HepG2 (cell line): Measurements from ENCODE around the gene NUDT17. TPM values are rescaled to one million over a fixed set of nuclear protein-coding genes. Genes with fewer than 3 reads are reported as not detected.

ENCODE experiments used
- ATF4 ChIP-seq, 2 experiments: fragments of 450-650 bp in 1 of 2; sonication (generic) in 1 of 2; formaldehyde crosslinking; IDR thresholded peaks; 2 replicates each; pipeline versions ENCODE4 v1.5.0 to v1.8.0; 2020 to 2022; ENCODE audit warnings: mild to moderate bottlenecking in 1 of 2, missing genetic modification reagents in 1 of 2
- HCFC1 ChIP-seq: fragments of 150-350 bp; IDR thresholded peaks from 2 replicates; pipeline ENCODE4 v1.6.1; 2014; ENCODE audit warnings: low read depth, low read length
- JARID2 ChIP-seq: sonication (generic); formaldehyde crosslinking; IDR thresholded peaks from 2 replicates; pipeline ENCODE4 v1.8.1; 2023; ENCODE audit warnings: missing genetic modification reagents, inconsistent platforms; ENCODE audit not compliant: insufficient replicate concordance
- MAFK ChIP-seq, 2 experiments: IDR thresholded peaks in 1 of 2; conservative IDR thresholded peaks in 1 of 2; 2 replicates each; pipeline ENCODE4 v1.6.1; 2011; ENCODE audit warnings: improper control_type of control experiment in 2 of 2, low read length in 2 of 2
- MXD4 ChIP-seq: IDR thresholded peaks from 2 replicates; pipeline ENCODE4 v1.6.1; 2016; ENCODE audit warnings: mild to moderate bottlenecking, missing biosample characterization, missing genetic modification reagents
- MYNN ChIP-seq: sonication (generic); formaldehyde crosslinking; IDR thresholded peaks from 2 replicates; pipeline ENCODE4 v1.4.0; 2020; ENCODE audit warnings: mild to moderate bottlenecking, low read depth, missing genetic modification reagents
- SIX4 ChIP-seq: sonication (generic); formaldehyde crosslinking; IDR thresholded peaks from 2 replicates; pipeline ENCODE4 v1.4.0; 2020; ENCODE audit warnings: missing genetic modification reagents
- SMARCC2 ChIP-seq: fragments of 450-650 bp; IDR thresholded peaks from 2 replicates; pipeline ENCODE4 v1.6.1; 2017; ENCODE audit warnings: antibody characterized with exemption, mild to moderate bottlenecking
- SNAPC4 ChIP-seq: sonication (generic); formaldehyde crosslinking; IDR thresholded peaks from 2 replicates; pipeline ENCODE4 v1.4.0; 2020; ENCODE audit warnings: mild to moderate bottlenecking, missing genetic modification reagents
- TCF12 ChIP-seq, 2 experiments: fragments of 450-650 bp in 1 of 2; sonication (generic) in 1 of 2; formaldehyde crosslinking in 1 of 2; IDR thresholded peaks; 2 replicates each; pipeline versions ENCODE4 v1.6.1 to v1.8.0; 2017 to 2022; ENCODE audit warnings: antibody characterized with exemption in 1 of 2, mild to moderate bottlenecking in 1 of 2, missing genetic modification reagents in 1 of 2, moderate library complexity in 1 of 2
- ZEB1 ChIP-seq: IDR thresholded peaks from 2 replicates; pipeline ENCODE4 v1.6.1; 2012; ENCODE audit warnings: mild to moderate bottlenecking, low read depth, inconsistent platforms; ENCODE audit not compliant: insufficient replicate concordance
- ZFP36L1 ChIP-seq: sonication (generic); formaldehyde crosslinking; IDR thresholded peaks from 2 replicates; pipeline ENCODE4 v1.8.0; 2022; ENCODE audit warnings: mild to moderate bottlenecking, missing genetic modification reagents, moderate library complexity
- ZKSCAN5 ChIP-seq: sonication (generic); formaldehyde crosslinking; IDR thresholded peaks from 2 replicates; pipeline ENCODE4 v1.5.1; 2020; ENCODE audit warnings: mild to moderate bottlenecking, missing genetic modification reagents
- ZNF121 ChIP-seq: sonication (generic); formaldehyde crosslinking; IDR thresholded peaks from 2 replicates; pipeline ENCODE4 v1.5.0; 2020; ENCODE audit warnings: mild to moderate bottlenecking, missing genetic modification reagents
- ZNF263 ChIP-seq: sonication (generic); formaldehyde crosslinking; IDR thresholded peaks from 2 replicates; pipeline ENCODE4 v1.4.0; 2020; ENCODE audit warnings: missing genetic modification reagents
- ZNF598 ChIP-seq: sonication (generic); formaldehyde crosslinking; IDR thresholded peaks from 2 replicates; pipeline ENCODE4 v1.5.1; 2020; ENCODE audit warnings: mild to moderate bottlenecking, missing genetic modification reagents, borderline replicate concordance
- ZNF746 ChIP-seq: sonication (generic); formaldehyde crosslinking; IDR thresholded peaks from 2 replicates; pipeline ENCODE4 v1.8.0; 2022; ENCODE audit warnings: mild to moderate bottlenecking, missing genetic modification reagents
- ZSCAN22 ChIP-seq: sonication (generic); formaldehyde crosslinking; IDR thresholded peaks from 2 replicates; pipeline ENCODE4 v1.4.0; 2020; ENCODE audit warnings: mild to moderate bottlenecking, missing genetic modification reagents
- polyA plus RNA-seq, 8 experiments: library from polyadenylated mRNA; depleted of rRNA in 3 of 8; stranded (reverse) in 7 of 8; unstranded in 1 of 8; fragments of >200 nt; fragmentation: Illumina TruSeq in 4 of 8; extraction: Trizol in 4 of 8; gene quantifications; 2 replicates each; pipeline versions ENCODE4 v1.2.1 to v1.2.3, GENCODE V29; 2011 to 2016; ENCODE audit warnings: low read depth in 4 of 8, missing spikeins in 1 of 8, mixed read lengths in 1 of 8; ENCODE audit not compliant: insufficient read depth in 1 of 8
- total RNA-seq, 5 experiments: library from RNA; depleted of rRNA; stranded (reverse); fragments of >200 nt; fragmentation: Illumina TruSeq; extraction: Trizol; gene quantifications; 2 replicates each; pipeline ENCODE4 v1.2.3, GENCODE V29; 2016; ENCODE audit warnings: low read depth in 1 of 5
- TF ChIP-seq, protein P1 (sequence below): sonication (generic); formaldehyde crosslinking; IDR thresholded peaks from 2 replicates; pipeline ENCODE4 v1.4.0; 2020; ENCODE audit warnings: mild to moderate bottlenecking, missing genetic modification reagents
- TF ChIP-seq, protein P2 (sequence below): sonication (generic); formaldehyde crosslinking; IDR thresholded peaks from 2 replicates; pipeline ENCODE4 v1.8.0; 2022; ENCODE audit warnings: mild to moderate bottlenecking, missing genetic modification reagents, moderate library complexity

Gene NUDT17
- total and polyA plus RNA-seq, 2 of the 13 experiments (the other 11 are each of a cell fraction or from before 2014, with no cell fraction given) = 2.6 to 5.8 TPM

GRCh38 chr1:145823565-145824498 is 21.6 kb upstream of the NUDT17 start, which contains the start of the genes POLR3C and RNF115 (continued):
- no peak for TF ChIP-seq SNAPC4 (CRISPR knock-in tag)
- TF ChIP-seq MAFK (conservative IDR thresholded peaks at IDR 0.05 in 1 of 2, IDR thresholded peaks at IDR 0.05 in 1 of 2; ENCODE audit: low read length in 2 of 2) = no peak
- no peak; the same call in 1 of the 2 replicates for TF ChIP-seq ZNF746 (CRISPR knock-in tag)
- TF ChIP-seq, protein P1, sequence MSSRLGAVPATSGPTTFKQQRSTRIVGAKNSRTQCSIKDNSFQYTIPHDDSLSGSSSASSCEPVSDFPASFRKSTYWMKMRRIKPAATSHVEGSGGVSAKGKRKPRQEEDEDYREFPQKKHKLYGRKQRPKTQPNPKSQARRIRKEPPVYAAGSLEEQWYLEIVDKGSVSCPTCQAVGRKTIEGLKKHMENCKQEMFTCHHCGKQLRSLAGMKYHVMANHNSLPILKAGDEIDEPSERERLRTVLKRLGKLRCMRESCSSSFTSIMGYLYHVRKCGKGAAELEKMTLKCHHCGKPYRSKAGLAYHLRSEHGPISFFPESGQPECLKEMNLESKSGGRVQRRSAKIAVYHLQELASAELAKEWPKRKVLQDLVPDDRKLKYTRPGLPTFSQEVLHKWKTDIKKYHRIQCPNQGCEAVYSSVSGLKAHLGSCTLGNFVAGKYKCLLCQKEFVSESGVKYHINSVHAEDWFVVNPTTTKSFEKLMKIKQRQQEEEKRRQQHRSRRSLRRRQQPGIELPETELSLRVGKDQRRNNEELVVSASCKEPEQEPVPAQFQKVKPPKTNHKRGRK (CRISPR knock-in tag) = no peak
- no peak for TF ChIP-seq ZKSCAN5 (CRISPR knock-in tag)
- TF ChIP-seq ZNF121 (CRISPR knock-in tag) = peak; percentile 78
- 0 out of 4 replicates have a peak, but pooled peaks of 1 of the 2 experiments have one; percentile 37 for TF ChIP-seq ATF4 (CRISPR knock-in tag; IDR thresholded peaks at IDR 0.05)
- TF ChIP-seq ZEB1 = no peak
- no peak for TF ChIP-seq ZSCAN22
- TF ChIP-seq ZNF263 (CRISPR knock-in tag) = peak; percentile 40; the same call in 1 of the 2 replicates
- TF ChIP-seq HCFC1 = no peak
- no peak for TF ChIP-seq TCF12 (IDR thresholded peaks at IDR 0.05)
- TF ChIP-seq TCF12 (CRISPR knock-in tag; IDR thresholded peaks at IDR 0.05) = 0 out of 2 replicates have a peak, but pooled peaks have one; percentile 29
- no peak for TF ChIP-seq ZFP36L1
- TF ChIP-seq SIX4 (CRISPR knock-in tag) = no peak; the same call in 1 of the 2 replicates
- peak; percentile 87 for TF ChIP-seq MXD4 (CRISPR knock-in tag)
- no peak for TF ChIP-seq SMARCC2
- TF ChIP-seq JARID2 (CRISPR knock-in tag) = no peak
- no peak; the same call in 1 of the 2 replicates for TF ChIP-seq MYNN (CRISPR knock-in tag)
- 0 out of 2 replicates have a peak, but pooled peaks have one; percentile 65 for TF ChIP-seq ZNF598 (CRISPR knock-in tag)
- TF ChIP-seq, protein P2, sequence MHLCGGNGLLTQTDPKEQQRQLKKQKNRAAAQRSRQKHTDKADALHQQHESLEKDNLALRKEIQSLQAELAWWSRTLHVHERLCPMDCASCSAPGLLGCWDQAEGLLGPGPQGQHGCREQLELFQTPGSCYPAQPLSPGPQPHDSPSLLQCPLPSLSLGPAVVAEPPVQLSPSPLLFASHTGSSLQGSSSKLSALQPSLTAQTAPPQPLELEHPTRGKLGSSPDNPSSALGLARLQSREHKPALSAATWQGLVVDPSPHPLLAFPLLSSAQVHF (CRISPR knock-in tag) = no peak
